Natural killer cell (primary cell): ENCODE results near the gene MRGPRX1. TPM values are rescaled to one million over a fixed set of nuclear protein-coding genes. Genes with fewer than 3 reads are reported as not detected.
"Not testable (repeated sequence)": the region's sequence is repeated elsewhere in the genome, so short reads cannot be mapped to it uniquely, and the experiment has no call there.

Experiments
- ATAC-seq, 3 donors: fragments of 150-1000 bp in 2 of 3; fragments of 200-7000 bp in 1 of 3; cut with Tn5 transposase; 1 replicate in 1 of 3; 2 replicates in 2 of 3; pipeline ENCODE4 v1.10.0; 2021; ENCODE audit warnings: mild to moderate bottlenecking in 2 of 3, moderate library complexity in 2 of 3
- DNase-seq, 2 donors: peaks; one replicate each; pipeline versions ENCODE4 v3.0.0 to v3.0.0-alpha.2; 2013 to 2021; ENCODE audit warnings: mixed read lengths in 1 of 2
- H3K27ac ChIP-seq: one replicate; pipeline ENCODE4 v1.5.1; 2013; ENCODE audit warnings: mild to moderate bottlenecking, low read length
- H3K27me3 ChIP-seq: one replicate; pipeline ENCODE4 v1.6.1; 2013; ENCODE audit warnings: low read length; ENCODE audit not compliant: control insufficient read depth, insufficient read depth
- H3K36me3 ChIP-seq: one replicate; pipeline ENCODE4 v1.6.1; 2013; ENCODE audit warnings: low read length; ENCODE audit not compliant: control insufficient read depth, insufficient read depth
- H3K4me1 ChIP-seq: one replicate; pipeline ENCODE4 v1.6.1; 2013; ENCODE audit warnings: low read length; ENCODE audit not compliant: control insufficient read depth, insufficient read depth
- H3K4me3 ChIP-seq: one replicate; pipeline ENCODE4 v1.5.1; 2013; ENCODE audit warnings: low read length
- H3K9me3 ChIP-seq: one replicate; pipeline ENCODE4 v1.6.1; 2013; ENCODE audit warnings: low read length; ENCODE audit not compliant: control insufficient read depth, insufficient read depth
- H3K27ac Mint-ChIP-seq, 2 donors: one replicate each; pipeline ENCODE4 v1.8.0; 2022; ENCODE audit warnings: mild to moderate bottlenecking in 2 of 2, mixed read lengths in 2 of 2, moderate library complexity in 1 of 2
- H3K27me3 Mint-ChIP-seq, 2 donors: one replicate each; pipeline ENCODE4 v1.8.0; 2022; ENCODE audit warnings: low read depth in 2 of 2, mixed read lengths in 2 of 2
- H3K36me3 Mint-ChIP-seq: one replicate; pipeline ENCODE4 v1.8.0; 2022; ENCODE audit warnings: mixed read lengths
- H3K4me1 Mint-ChIP-seq, 2 donors: one replicate each; pipeline ENCODE4 v1.8.0; 2022; ENCODE audit warnings: mixed read lengths in 2 of 2
- H3K4me3 Mint-ChIP-seq: one replicate; pipeline ENCODE4 v1.8.0; 2022; ENCODE audit warnings: mild to moderate bottlenecking, moderate library complexity, mixed read lengths
- H3K9me3 Mint-ChIP-seq, 2 donors: one replicate each; pipeline ENCODE4 v1.8.0; 2022; ENCODE audit warnings: mixed read lengths in 2 of 2
- WGBS: methylation state at CpG from one replicate; pipeline ENCODE4 v1.1.7; 2013; ENCODE audit warnings: missing lambda C conversion rate; ENCODE audit not compliant: insufficient coverage; 5-methylcytosine and 5-hydroxymethylcytosine counted together
- intact Hi-C: fragments of 100-400 bp; cut with micrococcal nuclease; formaldehyde crosslinking; loops from one replicate; pipeline ENCODE4 v1.14.2; 2022
- total RNA-seq, 4 donors: library from RNA; stranded (reverse); fragments of 120-200 nt in 1 of 4; gene quantifications; one replicate each; pipeline versions ENCODE4 v1.2.3 to v1.2.4, GENCODE V29; 2013 to 2022
- TF ChIP-seq, protein P1 (sequence below): fragments of 200-600 bp; IDR thresholded peaks from one replicate; pipeline ENCODE4 v1.8.0; 2022; ENCODE audit warnings: antibody characterized with exemption

The MRGPRX1 gene
- total RNA-seq, 3 donors from 2014 or later (not counting 1 experiment from before 2014, with no cell fraction given): not detected

DNA sequence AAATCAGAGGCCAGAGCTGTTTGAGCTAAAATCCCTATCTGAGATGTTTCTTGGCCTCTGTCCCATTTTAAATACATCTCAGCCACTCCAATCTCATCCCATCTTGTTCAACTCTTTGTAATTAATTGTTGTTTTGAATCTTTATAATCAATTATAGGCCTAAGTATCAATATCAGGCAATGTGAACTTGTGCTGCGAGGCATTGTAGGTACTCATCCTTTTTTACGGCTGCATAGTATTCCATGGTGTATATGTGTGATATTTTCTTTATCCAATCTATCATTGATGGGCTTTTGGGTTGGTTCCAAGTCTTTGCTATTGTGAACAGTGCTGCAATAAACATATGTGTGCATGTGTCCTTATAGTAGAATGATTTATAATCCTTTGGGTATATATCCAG is 47.5 kb downstream of the MRGPRX1 start:
- H3K4me3 ChIP-seq, ATAC-seq, H3K4me1 Mint-ChIP-seq, H3K27ac ChIP-seq, H3K4me3 Mint-ChIP-seq, H3K27me3 ChIP-seq, H3K9me3 Mint-ChIP-seq, intact Hi-C loops, H3K36me3 Mint-ChIP-seq, H3K9me3 ChIP-seq, H3K36me3 ChIP-seq, DNase-seq, H3K4me1 ChIP-seq, H3K27ac Mint-ChIP-seq: not testable (repeated sequence)
- 100% methylated on average over 2 of the region's 2 CpGs for WGBS
- H3K27me3 Mint-ChIP-seq: peaks cover 7 to 22% of the 10 kb centered on the region in 2 donors

DNA sequence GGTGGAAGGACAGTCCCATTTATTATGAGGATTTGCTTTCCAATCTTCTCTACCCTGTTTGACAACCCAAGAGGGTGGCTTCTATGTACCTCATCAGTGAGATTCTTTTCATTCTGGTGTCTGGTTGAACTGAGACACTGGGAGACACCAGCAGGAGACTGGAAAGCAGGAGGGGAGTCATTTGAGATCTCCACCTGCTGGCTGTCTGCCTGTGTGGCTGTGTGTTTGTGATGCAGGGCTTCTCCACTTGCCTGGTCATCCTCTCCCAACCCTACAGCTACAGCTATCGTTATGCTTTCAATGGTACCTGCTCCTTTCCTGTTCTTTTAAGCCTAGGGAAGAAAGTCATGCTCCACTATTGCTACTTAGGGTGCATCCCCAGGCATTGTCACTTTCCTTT is 48.6 kb downstream of the MRGPRX1 start:
- Mint-ChIP-seq H3K27ac (no peak overlapping the region), H3K4me1 (no peaks in the 10 kb centered on the region), H3K36me3 (no peaks in the 10 kb centered on the region), H3K9me3 (peaks cover 0 to 4% of the 10 kb centered on the region in 2 donors), H3K4me3 (no peak overlapping the region), H3K27me3 (peaks cover 0 to 19% of the 10 kb centered on the region in 2 donors)
- DNase-seq (no peak), ATAC-seq (no peak)
- no peak overlapping the region for H3K27ac ChIP-seq
- no peak overlapping the region for H3K4me3 ChIP-seq
- TF ChIP-seq, protein P1, sequence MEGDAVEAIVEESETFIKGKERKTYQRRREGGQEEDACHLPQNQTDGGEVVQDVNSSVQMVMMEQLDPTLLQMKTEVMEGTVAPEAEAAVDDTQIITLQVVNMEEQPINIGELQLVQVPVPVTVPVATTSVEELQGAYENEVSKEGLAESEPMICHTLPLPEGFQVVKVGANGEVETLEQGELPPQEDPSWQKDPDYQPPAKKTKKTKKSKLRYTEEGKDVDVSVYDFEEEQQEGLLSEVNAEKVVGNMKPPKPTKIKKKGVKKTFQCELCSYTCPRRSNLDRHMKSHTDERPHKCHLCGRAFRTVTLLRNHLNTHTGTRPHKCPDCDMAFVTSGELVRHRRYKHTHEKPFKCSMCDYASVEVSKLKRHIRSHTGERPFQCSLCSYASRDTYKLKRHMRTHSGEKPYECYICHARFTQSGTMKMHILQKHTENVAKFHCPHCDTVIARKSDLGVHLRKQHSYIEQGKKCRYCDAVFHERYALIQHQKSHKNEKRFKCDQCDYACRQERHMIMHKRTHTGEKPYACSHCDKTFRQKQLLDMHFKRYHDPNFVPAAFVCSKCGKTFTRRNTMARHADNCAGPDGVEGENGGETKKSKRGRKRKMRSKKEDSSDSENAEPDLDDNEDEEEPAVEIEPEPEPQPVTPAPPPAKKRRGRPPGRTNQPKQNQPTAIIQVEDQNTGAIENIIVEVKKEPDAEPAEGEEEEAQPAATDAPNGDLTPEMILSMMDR: no peak
- 86% methylated on average over 1 of the region's 1 CpG for WGBS
- no peaks in the 10 kb centered on the region for H3K36me3 ChIP-seq
- intact Hi-C loops: no loop called here
- H3K4me1 ChIP-seq: no peaks in the 10 kb centered on the region
- H3K27me3 ChIP-seq: peaks cover 2% of the 10 kb centered on the region
- no peaks in the 10 kb centered on the region for H3K9me3 ChIP-seq

Other genes starting within 250 kb of the MRGPRX1 start
- gene TMEM86A, start 240.6 kb downstream of the MRGPRX1 start, total RNA-seq: 1 to 10 TPM; 3.1 to 9.3 (median 9.0) TPM
- 1 to 10 TPM in 2 of 3 donors, under 1 TPM in 1; 0.83 to 1.7 (median 1.2) TPM for gene IGSF22, start 213.2 kb downstream of the MRGPRX1 start, total RNA-seq
- gene PTPN5, start 147.6 kb downstream of the MRGPRX1 start, total RNA-seq: not detected
- gene MRGPRX2, start 121.3 kb upstream of the MRGPRX1 start, total RNA-seq: under 1 TPM in 2 of 3 donors, not detected in 1; 0.21 to 0.48 TPM
- 10 to 100 TPM; 13.3 to 17.4 (median 13.5) TPM for gene ZDHHC13, start 177.8 kb upstream of the MRGPRX1 start, total RNA-seq